ENCODE measurements around the gene RGL2.
"Not testable (repeated sequence)": the region's sequence is repeated elsewhere in the genome, so short reads cannot be mapped to it uniquely, and the experiment has no call there.

Gene RGL2

DNA sequence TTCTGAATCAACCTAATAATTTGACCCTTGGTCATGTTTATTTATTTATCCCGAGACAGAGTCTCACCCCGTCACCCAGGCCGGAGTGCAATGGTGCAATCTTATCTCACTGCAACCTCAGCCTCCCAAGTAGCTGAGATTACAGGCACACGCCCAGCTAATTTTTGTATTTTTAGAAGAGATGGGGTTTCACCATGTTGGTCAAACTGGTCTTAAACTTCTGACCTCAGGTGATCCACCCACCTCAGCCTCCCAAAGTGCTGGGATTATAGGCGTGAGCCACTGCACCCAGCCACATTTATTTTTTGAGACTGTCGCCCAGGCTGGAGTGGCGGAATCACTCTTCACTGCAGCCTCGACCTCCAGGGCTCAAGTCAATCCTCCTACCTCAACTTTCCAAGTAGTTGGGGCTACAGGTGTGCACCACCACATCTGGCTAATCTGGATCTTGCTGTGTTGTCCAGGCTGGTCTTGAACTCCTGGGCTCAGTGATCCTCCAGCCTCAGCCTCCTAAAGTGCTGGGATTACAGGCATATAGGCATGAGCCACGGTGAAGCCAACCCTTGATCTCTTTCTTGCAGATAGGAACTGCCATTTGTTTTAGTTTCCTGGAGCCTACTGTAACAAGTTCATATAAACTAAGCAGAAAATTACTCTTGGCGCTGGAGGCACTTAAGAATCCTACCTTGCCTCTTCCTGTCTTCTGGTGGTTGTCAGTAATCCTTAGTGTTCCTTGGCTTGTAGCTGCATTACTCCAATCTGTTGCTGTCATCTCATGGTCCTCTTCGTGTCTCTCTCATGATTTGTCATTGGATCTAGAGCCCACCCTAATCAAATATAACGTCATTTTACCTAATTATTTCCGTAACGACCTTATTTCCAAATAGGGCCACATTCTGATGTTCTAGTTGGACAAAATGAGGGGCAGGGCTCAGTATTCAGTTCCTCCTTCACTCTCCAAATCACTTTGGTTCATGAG is 24.5 kb downstream of the RGL2 start:
- DNase-seq (ENCODE audit: low read depth, low spot score) = no peak

DNA sequence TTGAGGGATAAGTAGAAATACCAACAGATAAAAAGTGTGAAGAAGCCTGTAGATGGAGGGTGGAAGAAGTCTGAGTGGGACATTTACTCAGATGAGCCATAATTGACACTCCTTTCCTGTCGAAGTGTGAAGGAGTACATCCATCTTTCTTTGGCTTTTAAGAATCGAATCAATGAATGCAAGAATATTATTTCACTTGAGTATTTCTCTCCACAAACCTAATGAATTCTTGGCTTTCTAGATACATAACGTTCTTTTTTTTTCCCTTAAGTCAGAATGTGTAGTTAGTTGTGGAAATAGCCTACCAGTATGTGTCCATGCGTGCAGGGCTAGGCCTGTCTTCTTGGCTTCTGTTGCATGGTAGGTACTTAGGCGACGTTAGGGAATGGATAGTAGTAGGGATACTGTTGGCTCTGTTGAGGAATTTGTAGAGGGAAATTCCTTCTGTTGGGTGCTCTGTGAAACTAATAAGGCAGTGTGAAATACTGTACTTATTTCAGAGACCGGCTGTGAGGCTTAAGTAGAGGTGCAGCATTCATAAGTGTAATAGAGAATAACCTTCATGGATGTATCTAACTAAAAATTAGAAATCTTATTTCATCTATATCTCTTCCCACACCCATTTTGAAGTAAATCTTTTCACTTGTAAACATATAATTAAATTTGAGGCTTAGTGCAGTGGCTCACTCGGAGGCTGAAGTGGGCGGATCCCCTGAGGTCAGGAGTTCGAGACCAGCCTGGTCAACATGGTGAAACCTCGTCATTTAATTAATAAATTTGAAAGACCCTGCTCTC is 25.4 kb downstream of the RGL2 start:
- DNase-seq (ENCODE audit: low read depth, low spot score) = no peak

DNA sequence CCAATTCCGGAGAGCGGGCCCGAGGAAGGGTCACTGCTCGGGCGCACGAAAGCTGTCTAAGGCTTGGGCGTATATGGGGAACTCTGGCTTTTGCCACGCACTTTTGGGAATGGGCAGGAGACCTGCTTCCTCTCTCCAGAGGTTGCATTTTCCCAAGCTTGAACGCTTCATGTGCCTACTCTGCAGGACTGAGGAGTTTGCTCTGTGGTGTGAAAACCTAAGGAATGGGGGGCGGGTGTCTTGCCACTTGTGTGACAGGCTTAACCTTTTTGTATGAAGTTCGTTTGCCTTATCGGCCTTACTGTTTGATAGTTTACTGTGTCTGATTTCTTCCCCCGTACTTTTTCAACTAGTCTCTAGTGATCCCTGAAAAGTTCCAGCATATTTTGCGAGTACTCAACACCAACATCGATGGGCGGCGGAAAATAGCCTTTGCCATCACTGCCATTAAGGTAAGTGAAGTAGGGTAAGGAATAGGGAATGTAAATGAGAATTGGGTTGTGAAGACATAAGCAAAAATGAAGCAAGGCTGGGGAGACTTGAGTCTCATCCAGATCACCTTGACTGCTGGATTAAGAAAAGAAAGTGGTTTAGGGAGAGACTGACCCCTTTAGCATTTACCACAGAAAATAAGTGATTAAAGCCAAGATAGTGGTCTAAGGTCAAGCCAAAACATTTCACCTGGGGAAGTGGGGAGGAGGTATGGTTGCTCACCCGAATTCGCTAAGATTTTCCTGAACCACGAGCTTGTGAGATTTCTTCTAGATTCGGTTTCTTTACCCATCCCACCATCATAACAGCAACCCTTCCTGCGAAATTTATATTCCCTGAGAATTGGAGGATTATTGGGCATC is 26.2 kb downstream of the RGL2 start:
- DNase-seq (ENCODE audit: low read depth, low spot score) = no peak

DNA sequence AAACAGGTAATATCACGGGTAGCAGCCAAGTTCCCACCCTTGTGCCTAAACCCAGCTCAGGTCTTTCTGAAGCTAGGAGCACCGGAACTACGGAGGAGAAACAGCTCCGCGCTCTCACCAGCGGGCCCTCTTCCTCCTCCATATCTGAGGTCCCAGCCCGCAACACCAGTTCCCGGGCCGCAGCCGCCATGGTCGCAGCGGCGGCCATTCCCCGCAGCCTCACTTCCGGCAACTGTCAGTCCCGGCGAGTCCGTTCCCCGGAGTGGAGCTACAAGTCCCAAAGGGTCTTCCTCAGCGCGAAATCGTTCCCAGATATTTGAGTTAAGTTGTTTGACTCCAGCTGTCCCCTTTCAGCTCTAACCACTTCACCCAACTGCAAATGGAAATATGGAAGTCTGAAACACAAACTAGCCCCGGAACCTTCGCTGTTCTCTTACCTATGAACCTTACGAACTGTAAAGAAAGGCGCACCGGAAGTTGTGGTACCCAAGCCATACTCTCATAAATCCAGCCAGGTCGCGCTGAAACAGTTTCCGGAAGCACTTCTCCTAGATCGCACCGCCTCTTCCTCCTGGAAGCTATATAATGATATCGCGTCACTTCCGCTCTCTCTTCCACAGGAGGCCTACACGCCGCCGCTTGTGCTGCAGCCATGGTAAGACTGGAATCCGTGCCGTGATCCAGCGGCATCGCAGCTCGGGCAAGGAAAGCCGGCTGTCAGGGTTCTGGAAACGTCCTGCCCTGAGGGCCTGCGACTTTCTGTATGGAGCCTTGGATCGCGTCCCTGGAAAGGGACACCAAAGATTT is 27.1 kb downstream of the RGL2 start, which contains the start of the genes RPS18 and VPS52:
RPS18 (plus strand) TSS at position 608 of the 807 bp plus-strand sequence; CDS start at position 653, 45 bp downstream.
VPS52 (minus strand) TSS at position 409 of the 807 bp plus-strand sequence; CDS start at position 208, 201 bp downstream.
- peak; percentile 77 for DNase-seq (ENCODE audit: low read depth, low spot score)

DNA sequence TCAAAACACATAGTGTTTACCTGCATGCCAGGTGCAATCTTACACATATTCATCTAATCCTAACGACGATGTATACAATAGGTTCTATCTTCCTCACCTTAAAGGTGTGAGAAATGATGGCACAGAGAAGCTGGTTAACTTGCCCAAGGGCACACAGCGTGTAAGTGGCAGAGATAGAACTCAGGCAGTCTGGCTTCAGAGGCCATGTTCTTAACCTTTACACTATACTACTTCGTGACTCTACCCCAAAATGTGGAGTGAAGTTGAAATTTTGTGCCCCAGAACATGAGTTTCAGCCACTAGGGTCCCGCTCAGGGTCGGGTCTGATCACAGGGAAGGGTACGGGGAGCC is 27.6 kb downstream of the RGL2 start:
- DNase-seq (ENCODE audit: low read depth, low spot score) = no peak

DNA sequence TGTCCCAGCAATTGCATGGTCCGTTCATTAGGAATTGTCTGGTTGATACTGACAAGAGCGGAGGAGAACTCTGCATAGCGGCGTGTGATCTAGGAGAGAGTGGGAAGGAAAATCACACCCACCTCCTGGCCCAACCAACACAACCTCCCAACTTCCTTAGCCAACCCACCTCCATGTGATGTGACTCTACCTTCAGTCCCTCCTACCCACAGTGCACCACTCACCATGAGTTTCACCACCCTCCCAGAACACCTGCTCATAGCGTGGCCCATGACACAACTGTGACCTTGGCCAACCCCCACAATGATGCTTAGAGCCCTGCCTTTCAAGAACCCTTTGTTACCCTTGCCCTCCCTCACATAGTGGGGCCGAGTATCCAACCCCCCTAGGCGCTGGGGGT is 34.7 kb downstream of the RGL2 start:
- DNase-seq (ENCODE audit: low read depth, low spot score) = no peak

DNA sequence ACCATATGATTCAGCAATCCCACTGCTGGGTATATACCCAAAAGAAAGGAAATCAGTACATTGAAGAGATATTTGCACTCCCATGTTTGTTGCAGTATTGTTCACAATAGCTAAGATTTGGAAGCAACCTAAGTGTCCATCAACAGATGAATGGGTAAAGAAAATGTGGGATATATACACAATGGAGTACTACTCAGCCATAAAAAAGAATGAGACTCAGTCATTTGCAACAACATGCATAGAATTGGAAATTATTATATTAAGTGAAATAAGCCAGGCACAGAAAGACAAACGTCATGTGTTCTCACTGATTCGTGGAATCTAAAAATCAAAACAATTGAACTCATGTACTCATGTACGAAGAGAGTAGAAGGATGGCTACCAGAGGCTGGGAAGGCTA is 36.3 kb downstream of the RGL2 start:
- not testable (repeated sequence) for DNase-seq (ENCODE audit: low read depth, low spot score)

DNA sequence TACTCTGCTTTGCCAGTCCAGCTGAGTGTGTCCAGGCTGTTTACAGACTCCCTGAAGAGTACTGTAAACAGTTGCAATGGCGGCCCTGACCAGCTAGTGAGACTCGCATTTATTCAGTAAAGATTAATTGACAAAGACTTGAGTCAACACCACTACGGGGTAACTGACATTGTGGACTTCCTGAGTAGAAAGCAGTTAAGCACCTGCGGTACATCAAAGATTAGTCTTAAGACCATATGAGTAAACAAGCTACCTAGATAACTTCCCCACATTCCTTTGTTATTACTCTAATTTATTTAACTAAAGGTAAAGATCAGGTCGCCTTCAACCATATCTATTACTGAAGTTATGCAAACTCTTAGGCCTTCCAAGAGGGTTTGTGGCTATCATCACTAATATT is 39.7 kb downstream of the RGL2 start:
- no peak for DNase-seq (ENCODE audit: low read depth, low spot score)

DNA sequence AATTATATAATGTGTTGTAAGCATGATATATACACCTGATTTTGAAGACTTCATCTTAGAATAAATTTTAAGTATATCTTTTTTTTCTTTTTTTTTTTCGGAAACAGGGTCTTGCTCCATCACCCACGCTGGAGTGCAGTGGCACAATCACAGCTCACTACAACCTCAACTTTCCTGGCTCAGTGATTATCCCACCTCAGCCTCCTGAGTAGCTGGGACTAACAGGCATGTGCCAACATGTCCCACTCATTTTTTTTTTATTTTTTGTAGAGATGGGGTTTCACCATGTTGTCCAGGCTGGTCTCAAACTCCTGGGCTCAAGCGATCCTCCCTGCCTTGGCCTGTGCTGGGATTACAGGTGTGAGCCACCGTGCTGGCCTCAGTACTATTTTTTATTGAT is 44.2 kb downstream of the RGL2 start:
- no peak for DNase-seq (ENCODE audit: low read depth, low spot score)

DNA sequence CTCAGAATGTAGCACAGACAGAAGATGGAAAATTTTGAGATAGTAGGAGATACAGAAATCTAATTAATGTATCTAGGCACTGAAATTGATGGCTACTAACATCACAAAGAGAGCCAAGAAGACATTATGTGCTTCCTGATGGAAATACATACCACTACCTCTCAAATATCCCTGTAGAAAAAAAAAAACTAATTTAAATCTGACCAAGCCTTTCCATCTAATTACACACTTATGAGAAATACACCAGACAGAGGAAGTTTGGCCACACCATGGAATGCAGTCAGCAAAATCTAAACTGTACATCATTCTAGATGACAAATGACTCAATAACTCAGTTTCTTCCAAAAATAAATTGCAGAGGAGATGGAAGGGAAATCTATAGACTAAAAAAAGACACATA is 46.0 kb downstream of the RGL2 start:
- no peak for DNase-seq (ENCODE audit: low read depth, low spot score)

DNA sequence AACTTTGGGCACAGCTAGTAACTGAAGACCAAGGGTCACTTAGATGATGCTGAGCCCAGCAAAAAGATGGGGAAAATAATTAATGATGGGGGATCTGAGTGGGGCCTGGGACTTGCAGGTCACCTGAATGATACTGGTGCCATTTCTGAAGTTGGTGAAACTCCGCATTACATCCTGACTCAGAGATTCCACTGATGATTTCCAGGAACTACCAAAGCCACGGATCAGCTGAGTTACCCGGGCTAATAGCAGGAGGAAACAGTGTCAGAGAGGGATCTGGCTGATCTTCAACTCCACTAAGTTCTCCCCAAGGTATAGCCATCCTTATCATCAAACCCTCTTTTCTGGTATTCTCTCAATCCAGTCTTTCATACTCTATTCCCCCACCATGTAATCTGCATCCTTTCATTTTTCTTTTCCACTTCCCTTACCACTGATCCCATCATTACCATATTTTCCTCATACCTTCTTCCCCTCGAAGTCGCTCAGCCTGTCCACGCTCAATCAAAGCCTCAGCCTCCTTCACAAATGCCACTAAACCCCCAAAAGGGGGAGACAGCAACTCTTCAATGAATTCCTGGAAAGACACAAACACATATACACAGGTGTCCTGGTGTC is 47.2 kb downstream of the RGL2 start:
- DNase-seq (ENCODE audit: low read depth, low spot score) = no peak

DNA sequence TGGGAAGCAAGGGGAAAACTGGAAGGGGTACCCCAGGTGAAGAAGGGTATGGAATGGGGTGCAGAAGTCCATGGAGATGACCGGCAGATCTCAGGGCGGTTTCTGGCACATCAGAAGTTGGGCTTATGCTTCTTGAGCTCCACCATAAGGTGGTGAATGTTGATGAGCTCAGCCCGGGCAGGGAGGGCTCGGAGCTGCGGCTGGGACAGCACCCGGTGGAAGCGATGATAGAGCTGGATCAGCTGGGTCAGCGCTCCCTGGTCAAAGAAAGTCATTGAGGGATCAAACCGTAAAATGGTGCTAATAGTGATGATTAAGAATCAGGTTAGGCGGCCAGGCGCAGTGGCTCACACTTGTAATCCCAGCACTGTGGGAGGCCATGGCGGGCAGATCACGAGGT is 48.0 kb downstream of the RGL2 start:
- no peak for DNase-seq (ENCODE audit: low read depth, low spot score)

DNA sequence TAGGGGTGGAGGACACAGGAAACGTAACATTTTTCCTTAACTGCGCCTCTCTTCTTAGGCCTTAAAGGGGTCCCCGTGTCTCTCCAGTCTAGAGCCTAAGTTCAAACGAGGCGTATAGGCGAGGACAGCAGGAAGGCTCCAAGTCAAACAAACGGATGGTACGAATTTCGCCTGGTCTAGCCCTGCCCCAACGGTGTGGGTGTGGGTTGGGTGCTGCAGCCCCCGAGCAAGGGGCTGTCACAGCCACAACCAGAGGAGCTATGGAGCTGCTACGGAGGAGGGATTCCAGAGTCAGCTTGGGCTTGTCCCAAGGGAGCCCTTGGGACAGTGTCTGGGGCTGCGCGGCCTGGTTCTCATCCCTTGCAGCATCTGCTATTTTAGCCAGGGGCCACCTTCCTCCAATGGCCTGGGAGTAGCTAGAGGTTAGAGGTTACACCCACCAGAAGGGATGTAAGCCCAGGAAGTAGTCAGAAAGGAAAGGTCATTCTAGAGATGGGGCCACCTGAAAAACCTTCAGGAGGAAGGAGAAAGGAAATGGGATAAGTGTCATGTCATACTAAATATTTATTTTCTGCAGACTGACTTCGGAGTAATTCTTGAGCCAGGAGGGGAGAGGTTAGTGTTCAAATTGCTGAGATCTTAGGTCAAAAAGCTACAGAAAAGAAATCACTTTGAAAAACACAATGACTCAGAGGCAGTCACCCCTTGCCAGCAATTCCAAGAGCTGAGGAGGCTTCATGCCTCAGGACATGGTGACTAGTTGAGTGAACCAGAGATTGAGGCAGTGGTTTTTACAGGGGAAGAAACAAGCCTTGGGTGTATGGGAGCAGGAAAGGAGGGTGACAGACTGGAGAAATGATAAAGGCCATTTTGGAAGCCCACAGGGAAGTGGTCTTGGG is 48.8 kb downstream of the RGL2 start:
- no peak for DNase-seq (ENCODE audit: low read depth, low spot score)

DNA sequence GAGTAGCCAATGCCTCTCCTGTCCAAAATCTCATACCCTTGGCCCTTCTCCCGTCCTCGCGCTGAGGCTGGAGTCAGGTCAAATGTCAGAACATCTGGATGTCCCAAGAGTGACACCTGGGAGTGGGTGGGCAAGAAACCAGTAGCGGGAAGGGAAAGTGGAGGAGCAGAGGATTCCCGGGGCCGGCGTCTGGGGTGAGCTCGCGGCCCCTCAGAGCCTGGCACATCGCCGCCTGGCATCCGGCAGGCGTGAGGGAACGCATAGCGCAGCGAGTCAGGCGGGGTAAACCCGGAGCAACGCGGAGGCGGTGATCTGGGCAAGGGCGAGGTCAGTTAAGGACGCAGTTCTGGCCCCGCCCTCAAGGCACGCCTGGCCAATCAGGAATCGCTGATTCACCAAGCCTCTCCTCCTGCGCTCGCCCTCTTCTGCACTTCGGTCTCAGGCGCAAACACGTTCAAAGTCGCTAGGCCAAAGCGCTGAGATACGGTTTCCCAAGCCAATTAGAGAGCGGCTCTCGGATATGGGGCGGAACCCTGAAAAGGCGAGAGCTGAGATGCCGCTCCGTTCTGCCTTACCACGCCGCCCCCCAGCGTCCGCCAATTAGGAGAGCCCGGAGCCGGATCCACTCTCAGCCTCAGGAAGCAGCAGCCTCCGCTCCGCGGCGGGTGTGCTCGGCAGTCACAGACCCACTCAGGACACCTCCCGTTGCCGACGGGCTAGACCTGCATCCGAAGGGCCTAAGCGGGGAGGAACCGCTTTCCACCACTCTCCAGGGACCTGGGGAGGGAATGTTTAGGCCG is 49.6 kb downstream of the RGL2 start:
- DNase-seq (ENCODE audit: low read depth, low spot score) = peak; percentile 80

DNA sequence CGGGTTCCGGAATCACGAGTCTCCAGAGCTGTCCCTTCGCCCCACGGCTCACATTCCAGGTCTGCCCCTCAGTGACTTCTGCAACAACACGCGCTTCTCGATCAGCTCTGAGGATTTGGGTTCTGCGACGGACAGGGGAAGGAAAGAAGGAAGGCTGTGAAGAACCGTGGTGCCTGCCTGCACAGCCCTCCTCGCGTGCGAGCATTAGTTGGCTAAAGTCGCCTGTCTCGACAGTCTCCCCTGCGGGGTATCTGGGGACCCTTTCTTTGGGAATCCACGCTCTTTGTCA is 50.2 kb downstream of the RGL2 start:
- no peak for DNase-seq (ENCODE audit: low read depth, low spot score)

DNA sequence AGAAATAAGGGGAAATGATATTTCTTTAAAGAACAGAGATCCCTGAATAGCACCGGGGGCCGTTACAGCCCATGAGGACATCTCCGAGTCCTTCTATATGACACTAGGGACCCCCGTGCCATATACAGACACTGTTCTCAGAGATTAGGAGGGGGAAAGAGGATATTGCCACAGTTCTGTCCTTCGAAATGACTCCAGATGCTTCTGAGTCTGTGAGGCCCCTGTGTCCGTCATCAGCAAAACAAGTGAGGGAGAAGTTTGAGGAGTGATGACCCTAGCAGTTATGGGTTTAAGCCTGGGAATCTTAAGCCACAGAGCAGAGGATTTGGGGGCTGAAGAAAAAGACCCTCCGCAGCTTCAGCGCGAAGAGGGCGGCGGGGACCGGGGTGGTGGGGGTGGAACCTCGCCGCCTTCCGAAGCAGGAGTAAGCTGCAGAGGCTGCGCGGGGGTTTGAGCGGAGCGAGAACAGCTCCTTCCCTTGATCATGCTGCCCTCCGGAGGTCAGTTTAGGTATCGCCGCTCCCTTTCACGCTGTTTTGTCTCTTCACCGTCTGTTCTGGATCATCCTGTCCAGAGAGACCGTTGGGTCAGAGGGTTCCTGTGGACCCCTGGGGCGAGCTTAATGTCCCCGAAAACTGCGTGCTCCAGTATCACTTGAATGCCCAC is 50.6 kb downstream of the RGL2 start:
- DNase-seq (ENCODE audit: low read depth, low spot score) = peak; percentile 86

DNA sequence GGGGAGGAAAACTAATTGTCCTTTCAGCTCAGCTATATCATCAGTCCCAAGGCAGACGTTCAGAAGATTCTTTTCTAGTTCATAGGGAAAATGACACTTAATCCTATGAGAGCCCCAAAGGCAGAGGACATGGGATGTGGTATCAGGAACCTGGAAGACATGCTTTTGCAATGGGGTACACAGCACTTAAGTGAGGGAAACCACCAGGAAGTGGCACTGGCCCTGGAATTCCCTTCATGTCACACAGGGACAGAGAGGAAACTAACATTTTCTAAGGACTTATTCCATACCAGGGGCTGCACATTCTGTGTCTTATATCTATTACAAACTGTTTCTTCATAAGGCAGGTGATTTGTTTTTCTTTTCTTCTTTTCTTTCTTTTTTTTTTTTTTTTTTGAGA is 55.3 kb downstream of the RGL2 start:
- no peak for DNase-seq (ENCODE audit: low read depth, low spot score)

DNA sequence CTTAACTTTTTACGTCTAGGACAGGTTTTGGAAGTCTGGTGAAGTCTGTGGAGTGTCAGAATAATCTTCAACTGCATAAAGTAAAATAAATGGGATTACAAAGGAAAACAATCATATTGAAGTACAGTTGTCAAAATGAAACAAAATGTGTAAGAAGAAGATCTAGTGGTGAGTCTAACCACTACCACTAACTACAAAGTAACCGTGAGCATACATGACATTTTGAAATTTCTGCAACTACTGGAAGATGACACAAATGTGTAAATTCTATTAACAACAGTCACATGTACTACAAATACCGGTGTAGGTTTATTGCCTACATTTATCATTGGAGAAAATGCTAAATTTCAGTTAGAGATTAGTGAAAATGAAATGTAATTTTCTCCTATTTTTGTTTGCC is 56.8 kb downstream of the RGL2 start:
- no peak for DNase-seq (ENCODE audit: low read depth, low spot score)
